Stimulated activated CD4-positive, alpha-beta T cell treated with anti-CD3 and anti-CD28 coated beads, Interleukin-2, amount 100 ng/mL, for 4 hours (primary cell): ENCODE data around the gene TENM3.

ENCODE experiments used
- DNase-seq: peaks from one replicate; pipeline ENCODE4 v3.0.0-alpha.2; 2020; ENCODE audit warnings: low read depth

Gene TENM3

DNA sequence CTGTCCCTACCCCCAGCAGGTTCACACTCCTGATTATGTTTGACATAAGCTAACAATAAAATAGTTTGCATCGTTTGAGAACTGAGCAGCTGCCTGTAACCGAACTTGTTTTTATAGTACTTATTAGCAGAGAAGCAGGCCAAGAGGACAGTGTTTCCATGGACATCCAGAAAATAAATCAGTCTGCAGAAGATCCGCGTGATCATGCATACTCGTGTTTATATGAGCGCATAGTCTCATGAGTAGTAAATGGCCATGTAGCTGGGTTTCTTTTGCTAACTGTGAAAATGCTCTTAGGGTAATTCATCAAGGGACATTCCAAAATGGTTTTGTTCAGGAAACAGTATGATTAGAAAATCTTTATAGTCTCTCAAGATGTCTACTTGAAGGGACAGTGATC, 384.8 kb downstream of the TENM3 start:
- no peak for DNase-seq

DNA sequence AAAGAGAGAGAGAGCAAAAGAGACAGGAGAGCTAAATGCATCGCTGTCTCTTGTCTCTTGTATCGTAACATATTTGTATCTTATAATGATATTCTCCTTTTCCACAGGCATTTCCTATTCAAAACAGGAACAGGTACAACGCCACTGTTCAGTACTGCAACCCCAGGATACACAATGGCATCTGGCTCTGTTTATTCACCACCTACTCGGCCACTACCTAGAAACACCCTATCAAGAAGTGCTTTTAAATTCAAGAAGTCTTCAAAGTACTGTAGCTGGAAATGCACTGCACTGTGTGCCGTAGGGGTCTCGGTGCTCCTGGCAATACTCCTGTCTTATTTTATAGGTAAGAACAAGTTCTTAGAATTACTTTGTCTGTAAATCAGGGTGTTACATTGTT, 385.3 kb downstream of the TENM3 start:
- no peak for DNase-seq

DNA sequence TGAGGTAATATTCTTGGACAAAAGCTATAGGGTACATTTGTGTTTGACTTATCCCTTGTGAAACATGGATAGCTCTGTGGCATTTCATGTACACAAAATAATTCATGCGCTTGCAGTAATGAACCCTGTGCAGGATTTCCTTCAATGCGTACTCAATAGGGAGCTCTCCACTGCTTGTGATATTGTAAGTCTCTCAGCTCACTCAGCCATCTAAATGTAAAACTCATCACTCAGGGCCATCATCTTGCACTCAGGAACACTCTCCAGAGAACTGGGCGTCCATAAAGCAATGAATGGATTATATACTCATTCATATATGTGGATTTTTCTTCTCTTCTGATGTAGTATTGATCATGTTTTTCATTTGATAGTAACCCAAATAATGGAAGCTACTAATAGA, 385.9 kb downstream of the TENM3 start:
- DNase-seq = no peak

DNA sequence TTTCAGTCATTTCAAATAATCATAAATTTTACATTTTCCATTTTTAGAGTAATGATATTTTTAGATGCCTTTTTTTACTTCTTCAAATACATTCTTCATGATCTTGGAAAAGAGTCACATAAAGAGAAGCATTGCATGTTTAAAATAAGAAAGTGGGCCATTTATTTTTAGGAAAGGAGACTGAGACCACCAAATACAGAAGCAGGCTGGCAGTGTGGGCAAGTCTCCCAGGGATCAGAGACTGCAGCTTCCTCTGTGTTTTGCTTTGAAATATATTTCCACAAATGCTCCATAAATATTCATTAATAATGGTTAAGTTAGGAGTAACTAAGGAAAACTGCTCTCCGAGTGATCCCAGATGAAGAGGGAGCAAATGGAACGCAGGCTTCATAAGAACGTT, 397.3 kb downstream of the TENM3 start:
- no peak for DNase-seq

DNA sequence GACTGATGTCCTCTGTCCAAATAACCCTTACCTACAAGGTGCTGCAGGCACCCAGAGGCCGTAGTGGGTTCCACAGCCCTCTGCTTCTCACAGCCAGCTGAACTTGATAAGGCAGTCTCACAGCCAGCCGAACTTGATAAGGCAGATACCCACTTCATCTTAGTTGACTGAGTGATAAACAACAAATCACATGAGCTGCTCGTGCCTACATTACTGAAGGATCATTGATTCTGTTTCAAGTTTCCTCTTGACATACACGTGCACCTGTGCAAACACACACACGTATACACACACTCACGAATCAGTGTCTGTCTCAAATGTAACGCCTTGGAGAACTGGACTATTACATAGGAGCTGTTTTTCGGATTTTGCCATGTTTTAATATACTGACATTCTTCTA, 397.7 kb downstream of the TENM3 start:
- no peak for DNase-seq

DNA sequence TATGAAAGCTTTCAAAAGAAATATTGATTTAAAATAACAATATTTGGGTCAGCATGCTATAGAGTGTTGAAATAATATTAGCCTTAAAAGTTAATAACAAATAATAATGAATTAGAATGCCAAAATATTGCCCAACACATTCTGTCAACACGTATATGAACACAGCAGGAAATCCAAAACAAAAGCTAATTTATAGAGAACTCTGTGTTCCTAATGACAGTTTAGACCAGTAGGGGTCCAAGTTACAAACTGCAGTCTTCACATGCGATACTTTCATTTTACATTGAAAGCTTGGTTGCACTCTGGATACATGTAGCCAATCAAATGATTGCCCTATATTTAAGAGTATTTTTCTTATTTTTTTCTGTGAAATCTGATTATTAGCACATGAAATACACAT, 399.6 kb downstream of the TENM3 start:
- DNase-seq = no peak

DNA sequence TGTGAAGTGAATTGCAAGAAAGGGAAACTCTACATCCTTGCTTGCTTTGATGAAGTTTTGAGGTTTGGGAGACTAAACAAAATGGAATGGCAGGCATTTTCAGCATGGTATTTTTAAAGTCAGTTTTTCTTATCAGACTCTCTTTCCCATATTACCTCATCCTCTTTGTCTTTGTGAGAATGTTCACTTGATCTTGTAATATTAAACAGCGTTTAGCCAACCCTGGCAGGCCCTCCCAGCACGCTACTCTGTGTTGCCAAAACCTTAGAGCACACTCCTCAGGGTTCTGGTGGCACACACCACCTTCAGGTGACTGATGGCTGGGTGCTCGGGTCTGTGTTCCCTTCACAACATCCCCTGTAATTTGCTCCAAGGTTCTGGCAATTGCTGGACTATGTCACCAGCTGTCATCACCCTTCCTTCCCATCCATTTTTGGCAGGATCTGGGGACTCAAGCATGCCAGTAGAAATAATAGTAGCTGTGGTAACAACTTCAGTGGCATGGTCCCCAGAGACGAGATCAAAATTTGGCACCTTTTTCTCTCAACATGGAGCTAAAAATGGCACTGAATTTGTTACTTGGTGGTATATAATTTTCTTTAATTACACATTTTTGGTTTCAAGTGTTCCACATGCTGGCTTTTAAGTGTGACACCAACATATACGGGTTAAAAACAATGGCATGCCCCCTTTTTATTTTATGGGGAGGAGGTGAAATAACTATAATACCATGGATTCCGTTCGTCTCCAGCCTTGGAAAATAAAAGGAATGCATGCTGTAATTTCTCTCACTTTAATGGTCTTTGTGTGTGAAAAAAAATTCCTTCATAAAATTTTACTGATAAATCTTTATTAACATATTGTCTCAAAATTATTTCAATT, 400.8 kb downstream of the TENM3 start:
- DNase-seq = no peak

DNA sequence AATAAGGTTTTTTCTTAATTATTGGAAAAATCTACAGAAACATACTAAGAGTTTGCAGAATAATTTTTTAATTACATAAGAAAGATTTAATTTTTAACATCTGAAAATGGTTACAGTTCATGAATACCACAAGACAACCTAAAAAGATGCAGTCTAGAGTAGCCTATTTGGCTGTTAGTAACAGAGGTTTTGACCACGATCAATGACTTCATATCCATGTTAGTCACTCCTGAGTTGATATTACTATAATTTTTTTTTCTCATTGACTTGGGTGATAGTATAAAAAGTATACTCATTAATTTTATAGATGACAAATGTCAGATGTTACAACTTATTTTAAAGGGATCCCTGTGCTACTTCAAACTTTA, 401.5 kb downstream of the TENM3 start:
- DNase-seq = no peak

DNA sequence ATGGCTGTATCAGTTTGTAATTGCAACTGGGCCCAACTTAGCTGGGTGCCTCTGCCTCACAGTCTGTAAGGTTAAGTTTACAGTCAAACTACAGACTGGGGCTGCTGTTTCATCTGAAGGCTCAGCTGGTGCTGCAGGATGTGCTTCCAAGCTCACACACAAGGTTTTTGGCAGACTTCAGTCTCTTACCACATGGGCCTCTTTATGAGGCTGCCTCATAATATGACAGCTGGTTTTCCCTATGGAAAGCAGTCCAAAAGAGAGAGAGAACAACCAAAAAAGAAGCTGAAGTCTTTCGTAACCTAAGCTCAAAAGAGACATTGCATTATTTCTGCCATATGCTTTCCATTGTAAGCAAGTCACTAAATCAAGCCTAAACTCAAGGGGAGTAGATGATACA, 402.3 kb downstream of the TENM3 start:
- DNase-seq = no peak

DNA sequence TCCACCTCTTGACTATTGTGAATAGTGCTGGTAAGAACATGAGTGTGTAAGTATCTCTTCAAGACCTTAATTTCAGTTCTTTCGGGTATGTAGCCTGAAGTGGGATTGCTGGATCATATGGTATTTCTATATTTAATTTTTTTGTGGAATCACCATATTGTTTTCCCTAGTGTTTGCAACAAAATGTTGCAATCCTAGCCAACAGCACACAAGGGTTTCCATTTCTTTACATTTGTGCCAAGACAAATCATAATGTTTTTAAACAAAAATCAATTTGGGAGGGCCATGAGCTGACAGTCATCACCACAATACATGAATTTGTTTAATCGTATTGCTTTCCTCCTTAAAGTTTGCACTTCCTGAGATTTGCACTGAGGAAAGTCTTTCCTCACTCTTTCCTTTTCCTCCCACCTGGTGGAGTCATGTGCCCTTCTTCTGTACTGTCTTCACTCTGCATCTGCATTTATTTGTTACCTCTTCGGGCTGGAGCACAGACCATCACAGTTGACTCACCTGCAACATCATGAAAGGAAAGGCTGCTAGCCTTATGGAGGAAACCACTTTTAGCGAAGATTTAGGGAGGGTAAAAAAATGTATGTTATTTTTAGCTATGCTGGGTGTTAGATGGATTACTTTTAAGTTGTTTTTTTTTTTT, 404.6 kb downstream of the TENM3 start:
- DNase-seq = no peak

DNA sequence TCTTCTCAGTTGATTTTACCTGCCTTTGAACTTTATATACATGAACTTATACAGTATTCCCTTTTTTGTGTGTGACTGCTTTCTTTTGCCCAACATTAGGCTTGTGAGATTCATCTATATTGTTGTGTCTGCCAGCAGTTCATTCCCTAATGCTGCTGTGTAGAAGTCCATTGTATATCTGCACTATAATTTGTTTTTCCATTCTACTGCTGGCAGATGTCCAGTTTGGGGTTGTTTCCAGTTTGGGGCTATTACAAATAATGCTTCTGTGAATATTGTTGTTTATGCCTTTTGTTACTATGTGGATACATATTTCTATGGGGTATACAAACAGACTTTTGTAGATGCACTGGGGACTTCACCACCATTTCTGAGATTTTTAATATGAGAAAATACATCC, 405.6 kb downstream of the TENM3 start:
- DNase-seq = no peak

DNA sequence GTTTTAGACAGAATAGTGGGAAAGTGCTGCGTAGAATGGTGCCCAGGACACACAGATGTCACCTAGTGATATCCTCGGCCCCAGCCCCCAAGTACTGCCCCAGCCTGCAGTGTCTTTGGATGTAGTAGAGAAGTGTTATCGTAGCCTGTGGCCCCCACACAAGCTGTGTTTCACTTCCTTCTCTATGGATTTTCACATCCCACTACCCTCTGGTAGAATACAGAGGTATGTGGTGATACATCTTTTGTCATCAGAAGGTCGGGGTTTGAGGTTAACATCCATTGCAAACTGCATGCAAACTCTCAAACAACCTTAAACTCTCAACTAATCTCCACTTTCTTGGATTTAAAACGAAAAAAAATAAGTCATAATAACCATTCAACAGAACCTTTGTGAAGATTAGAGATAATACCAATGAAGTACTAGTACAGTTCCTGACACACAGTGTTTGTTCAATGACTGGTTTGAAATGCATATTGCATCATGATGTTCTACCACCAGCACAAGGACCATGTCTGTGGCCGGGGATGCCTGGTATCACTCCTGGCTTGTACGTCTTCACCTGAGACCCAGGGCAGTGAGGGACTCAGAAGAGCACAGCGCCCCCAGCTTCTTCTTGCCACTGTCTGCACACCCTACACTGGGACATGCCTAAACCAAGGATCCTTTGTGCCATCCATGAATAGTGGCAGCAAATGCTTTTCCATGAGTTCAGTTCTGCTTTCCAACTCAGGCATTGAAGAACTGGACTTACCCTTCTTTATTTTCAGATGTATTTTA, 406.7 kb downstream of the TENM3 start:
- no peak for DNase-seq

DNA sequence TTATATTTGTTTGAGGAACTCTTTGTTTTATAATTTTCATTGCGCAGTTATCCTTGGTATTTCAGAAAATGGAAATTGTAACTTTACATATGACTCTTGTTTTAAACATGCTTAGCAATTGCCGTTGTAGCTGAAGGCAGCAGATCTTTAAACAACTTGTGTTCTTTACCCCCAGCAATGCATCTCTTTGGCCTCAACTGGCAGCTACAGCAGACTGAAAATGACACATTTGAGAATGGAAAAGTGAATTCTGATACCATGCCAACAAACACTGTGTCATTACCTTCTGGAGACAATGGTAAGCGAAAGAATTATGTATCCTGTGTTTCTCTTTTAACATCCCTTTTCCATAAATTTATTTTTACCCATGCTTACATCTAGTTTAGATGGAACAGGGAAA, 410.4 kb downstream of the TENM3 start:
- DNase-seq = no peak

DNA sequence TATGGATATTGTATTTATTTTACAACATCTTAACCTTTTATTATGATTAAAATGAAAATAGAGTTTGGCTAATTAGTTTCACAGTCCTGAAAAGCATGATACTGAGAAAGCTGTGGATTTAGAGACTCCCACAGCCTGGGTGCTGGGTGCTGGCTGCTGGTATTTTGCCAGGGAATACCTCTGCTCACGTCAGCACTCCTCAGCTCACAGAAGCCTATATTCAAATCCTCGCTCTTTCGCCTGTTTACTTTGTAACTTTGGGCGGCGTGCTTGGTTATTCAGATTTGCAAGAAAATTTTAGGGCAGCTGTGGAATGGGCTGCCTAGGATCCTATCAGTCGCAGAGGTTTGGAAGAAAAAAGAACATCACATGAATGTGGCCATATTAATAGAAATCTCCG, 412.1 kb downstream of the TENM3 start:
- DNase-seq = no peak

DNA sequence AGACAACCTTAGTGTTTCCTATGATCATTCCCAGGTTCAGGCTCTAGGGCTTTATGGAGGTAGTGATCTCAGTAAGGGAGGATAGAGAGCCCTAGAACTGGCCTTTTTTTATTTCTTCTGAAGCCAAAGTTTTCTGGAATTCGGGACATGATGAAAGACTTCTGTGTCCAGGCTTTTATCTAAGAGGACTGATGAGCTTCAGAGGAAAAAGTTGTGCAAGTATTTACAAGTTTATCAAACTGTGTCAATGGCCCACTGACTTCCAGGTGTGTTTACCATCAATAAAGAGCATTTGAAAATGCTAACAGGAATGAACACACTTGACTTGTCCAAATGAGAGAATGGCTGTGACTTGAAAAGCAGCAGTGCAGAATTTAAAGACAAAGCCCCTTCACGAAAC, 419.3 kb downstream of the TENM3 start:
- DNase-seq = no peak

DNA sequence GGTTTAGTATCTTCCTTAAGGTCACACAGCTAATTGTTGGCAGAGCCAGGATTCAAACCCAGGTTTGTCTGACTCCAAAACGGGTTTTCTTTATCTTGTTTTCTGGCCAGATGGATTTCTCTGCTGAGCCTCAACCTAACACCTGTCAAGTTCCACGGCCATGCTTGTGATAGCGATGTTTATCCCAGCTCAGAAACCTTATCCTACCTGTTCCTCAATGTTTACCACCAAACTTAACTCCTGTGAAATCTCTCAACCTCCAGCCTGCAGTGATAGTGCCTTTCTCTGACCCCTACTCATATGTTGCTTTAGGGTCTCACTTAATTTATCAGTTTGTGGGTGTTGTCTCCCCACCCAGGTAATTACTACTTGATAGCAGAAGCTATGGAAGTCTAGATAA, 428.0 kb downstream of the TENM3 start:
- no peak for DNase-seq

DNA sequence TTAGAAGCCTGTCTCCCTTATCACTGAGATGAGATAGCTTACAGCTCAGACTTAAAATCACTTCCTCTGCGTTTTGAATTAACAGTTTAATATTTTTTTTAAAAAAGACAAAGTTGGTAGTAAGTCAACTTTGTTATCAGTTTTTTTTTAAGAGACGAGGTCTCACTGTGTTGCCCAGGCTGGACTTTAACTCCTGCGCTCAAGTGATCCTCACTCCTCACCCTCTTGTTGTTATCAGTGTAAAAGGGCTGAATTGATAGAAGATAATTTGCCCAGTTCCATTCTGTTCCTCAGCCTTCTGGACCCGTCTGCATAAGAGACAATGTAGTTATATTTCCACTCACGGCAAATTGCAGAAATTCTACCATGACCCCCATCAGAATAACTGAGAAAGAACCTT, 428.5 kb downstream of the TENM3 start:
- DNase-seq = no peak

DNA sequence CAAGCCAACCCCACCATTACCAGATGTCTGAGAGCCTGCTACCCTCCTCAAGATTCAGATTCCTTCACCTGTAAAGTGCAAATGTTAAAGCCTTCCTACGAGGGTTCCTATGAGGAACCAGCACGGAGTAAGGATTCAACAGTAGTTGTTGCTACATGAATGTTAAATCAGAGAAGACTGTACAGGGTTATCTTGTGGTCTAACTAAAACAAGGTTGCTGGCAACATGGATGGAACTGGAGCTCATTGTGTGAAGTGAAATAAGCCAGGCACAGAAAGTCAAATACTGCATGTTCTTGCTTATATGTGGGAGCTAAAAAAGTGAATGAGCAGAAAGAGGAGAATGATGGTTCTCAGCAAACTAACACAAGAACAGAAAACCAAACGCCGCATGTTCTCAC, 435.4 kb downstream of the TENM3 start:
- no peak for DNase-seq

DNA sequence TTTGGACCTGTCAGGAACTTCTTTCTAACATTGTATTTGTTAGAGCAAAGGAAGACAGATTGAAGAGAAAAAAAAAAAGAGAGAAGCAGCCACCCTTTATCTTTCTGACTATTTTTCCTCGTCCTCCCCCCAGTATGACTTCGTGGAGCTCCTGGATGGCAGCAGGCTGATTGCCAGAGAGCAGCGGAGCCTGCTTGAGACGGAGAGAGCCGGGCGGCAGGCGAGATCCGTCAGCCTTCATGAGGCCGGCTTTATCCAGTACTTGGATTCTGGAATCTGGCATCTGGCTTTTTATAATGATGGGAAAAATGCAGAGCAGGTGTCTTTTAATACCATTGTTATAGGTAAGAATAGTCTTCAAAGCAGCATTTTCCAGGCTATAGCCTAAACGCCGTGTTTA, 436.3 kb downstream of the TENM3 start:
- no peak for DNase-seq

DNA sequence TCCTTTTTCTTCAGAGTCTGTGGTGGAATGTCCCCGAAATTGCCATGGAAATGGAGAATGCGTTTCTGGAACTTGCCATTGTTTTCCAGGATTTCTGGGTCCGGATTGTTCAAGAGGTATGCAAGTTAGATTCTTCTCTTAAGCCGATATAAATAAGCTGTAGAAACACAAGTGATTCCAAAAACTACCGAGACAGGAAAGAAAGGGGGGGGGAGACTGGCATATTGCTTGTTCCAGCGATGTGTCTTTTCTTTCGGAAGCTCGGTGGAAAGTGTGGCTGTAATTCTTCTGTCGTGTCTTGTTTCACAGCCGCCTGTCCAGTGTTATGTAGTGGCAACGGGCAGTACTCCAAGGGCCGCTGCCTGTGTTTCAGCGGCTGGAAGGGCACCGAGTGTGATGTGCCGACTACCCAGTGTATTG, 437.0 kb downstream of the TENM3 start:
- DNase-seq = no peak

DNA sequence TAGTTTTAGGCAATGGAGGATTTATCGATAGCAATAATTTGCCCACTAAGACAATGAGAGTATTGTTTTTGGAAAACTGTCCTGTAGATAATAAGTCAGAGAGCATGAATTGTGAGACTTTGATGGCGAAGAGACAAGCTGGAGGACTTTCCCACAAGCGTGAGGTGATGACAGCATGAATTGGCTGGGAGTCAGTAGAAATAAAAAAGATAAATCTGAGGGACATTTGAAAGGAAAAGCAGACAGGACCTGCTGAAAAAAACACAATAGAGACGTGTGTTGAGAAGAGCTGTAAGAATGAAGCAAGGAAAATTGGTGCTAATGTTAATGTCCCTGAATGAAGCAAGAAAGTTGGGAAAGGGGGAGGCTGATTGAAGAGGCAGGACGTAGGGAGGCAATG, 440.5 kb downstream of the TENM3 start:
- no peak for DNase-seq

DNA sequence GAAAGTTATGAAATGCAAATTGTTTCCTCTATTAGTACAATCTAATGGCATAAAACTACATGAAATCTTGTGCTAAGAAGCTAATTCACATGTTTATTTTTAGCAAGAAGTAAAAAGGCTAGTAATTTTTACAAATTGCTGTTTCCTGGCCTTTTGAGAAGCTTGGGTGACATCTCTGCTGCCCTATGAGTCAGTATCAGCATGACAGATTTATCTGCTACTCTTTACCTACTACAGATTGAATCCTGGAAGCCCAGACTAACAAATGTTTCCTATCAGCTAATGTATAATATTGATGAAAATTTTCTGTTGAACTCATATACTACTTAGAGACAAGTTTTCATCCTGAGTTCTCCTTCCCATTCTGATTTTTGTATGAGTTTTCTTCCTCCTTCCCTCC, 441.6 kb downstream of the TENM3 start:
- no peak for DNase-seq

DNA sequence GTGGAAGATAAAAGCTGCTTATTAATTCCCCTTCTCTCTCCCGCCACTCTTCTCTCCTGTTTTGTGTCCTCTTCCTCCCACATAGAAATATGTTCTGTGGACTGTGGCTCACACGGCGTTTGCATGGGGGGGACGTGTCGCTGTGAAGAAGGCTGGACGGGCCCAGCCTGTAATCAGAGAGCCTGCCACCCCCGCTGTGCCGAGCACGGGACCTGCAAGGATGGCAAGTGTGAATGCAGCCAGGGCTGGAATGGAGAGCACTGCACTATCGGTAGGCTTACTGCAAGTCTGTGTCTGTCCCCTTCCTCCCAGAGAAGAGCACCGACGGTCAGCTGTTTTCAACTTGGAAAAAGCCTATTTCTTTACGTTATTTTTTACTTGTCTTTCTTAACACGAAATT, 444.9 kb downstream of the TENM3 start:
- no peak for DNase-seq
